Vagina (tissue), 2 donors: ENCODE results near the gene WDR81.
A peak's percentile ranks its signal among the peaks of the same experiment; 100 is the strongest.

Source experiments
- POLR2A ChIP-seq, 2 donors: fragments of 450-650 bp; IDR thresholded peaks; one replicate each; pipeline ENCODE4 v1.6.1; 2017; ENCODE audit warnings: antibody characterized with exemption in 2 of 2, mild to moderate bottlenecking in 2 of 2, moderate library complexity in 2 of 2
- POLR2AphosphoS5 ChIP-seq, 2 donors: sonication (generic); formaldehyde crosslinking; IDR thresholded peaks; one replicate each; pipeline ENCODE4 v1.9.0; 2017; ENCODE audit warnings: antibody characterized with exemption in 2 of 2, mild to moderate bottlenecking in 2 of 2, low read depth in 1 of 2; ENCODE audit not compliant: insufficient read depth in 1 of 2

- TF ChIP-seq POLR2A (IDR thresholded peaks at IDR 0.05) (no peak), POLR2AphosphoS5 (IDR thresholded peaks at IDR 0.05; ENCODE audit: insufficient read depth in 1 of 2, low read depth in 1 of 2) (peak in 1 of 2 donors; percentile 7)
Measured at GRCh38 chr17:1773696-1774181, 49.2 kb downstream of the WDR81 start.
